Measurements from ENCODE around the gene POLD4. TPM values are rescaled to one million over a fixed set of nuclear protein-coding genes. Genes with fewer than 3 reads are reported as not detected.

POLD4 gene
- total and polyA plus RNA-seq, 9 donors, result 12.5 to 87.8 (median 47.2) TPM

- no peak for DNase-seq
- Histone ChIP-seq H3K27ac (no peak overlapping the region), H3K4me3 (no peak overlapping the region), H3K4me1 (ENCODE audit: insufficient read depth) (no peaks in the 10 kb centered on the region), H3K36me3 (no peaks in the 10 kb centered on the region), H3K9me3 (no peaks in the 10 kb centered on the region), H3K27me3 (no peaks in the 10 kb centered on the region)
- no peak for TF ChIP-seq POLR2A (IDR thresholded peaks at IDR 0.05)
- TF ChIP-seq EP300 (IDR thresholded peaks at IDR 0.05), result no peak
- TF ChIP-seq, protein P1, sequence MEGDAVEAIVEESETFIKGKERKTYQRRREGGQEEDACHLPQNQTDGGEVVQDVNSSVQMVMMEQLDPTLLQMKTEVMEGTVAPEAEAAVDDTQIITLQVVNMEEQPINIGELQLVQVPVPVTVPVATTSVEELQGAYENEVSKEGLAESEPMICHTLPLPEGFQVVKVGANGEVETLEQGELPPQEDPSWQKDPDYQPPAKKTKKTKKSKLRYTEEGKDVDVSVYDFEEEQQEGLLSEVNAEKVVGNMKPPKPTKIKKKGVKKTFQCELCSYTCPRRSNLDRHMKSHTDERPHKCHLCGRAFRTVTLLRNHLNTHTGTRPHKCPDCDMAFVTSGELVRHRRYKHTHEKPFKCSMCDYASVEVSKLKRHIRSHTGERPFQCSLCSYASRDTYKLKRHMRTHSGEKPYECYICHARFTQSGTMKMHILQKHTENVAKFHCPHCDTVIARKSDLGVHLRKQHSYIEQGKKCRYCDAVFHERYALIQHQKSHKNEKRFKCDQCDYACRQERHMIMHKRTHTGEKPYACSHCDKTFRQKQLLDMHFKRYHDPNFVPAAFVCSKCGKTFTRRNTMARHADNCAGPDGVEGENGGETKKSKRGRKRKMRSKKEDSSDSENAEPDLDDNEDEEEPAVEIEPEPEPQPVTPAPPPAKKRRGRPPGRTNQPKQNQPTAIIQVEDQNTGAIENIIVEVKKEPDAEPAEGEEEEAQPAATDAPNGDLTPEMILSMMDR (IDR thresholded peaks at IDR 0.05), result no peak
- intact Hi-C loops (cut with DNase I), result no loop called here
- whole genome bisulfite sequencing, 3 donors, result 84 to 88% (median 86%) methylated on average over 18 of the region's 18 CpGs
Measured at GRCh38 chr11:67311051-67311555, 42.2 kb downstream of the POLD4 start.

DNA sequence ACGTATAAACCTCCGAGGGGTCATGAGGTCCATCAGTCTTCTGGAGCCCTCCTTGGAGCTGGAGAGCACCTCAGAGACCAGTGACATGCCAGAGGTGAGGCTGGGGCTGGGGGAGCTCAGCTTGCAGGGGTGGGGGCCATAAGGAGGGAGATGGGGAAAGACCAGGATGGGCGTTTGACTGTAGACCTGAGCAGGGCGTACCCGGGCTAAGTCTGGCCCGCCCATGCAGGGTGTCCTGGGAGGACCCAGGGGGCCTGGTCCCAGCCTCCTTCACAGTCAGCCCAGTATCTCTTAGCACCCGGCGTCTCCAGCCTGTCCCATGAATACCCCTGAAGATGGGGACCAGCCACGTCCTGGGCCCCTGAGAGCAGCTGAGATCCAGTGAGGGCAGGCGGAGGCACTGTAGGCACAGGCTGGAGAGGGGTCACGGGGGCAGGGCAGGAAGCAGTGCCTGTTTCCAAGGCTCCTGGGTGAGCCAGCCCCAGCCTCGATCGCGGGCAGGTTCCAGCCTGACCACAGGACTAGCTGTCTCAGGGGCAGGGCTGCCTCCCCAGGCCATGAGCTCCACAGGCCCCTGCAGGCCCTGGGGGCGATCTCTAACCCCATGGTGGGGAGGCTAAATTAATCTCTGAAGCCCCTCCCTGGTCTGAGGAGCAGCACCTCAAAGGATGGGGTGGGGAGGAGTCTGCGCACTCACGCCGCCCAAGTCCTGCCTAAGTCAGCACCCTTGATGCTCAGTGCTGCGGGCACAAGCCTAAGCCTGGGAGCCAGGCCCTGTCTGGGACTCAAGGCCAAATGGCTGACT, 42.9 kb downstream of the POLD4 start:
- no peaks in the 10 kb centered on the region for H3K27me3 ChIP-seq
- intact Hi-C loops (cut with DNase I), result no loop called here
- H3K9me3 ChIP-seq, result no peaks in the 10 kb centered on the region
- TF ChIP-seq, protein P1 (IDR thresholded peaks at IDR 0.05), result no peak
- TF ChIP-seq EP300 (IDR thresholded peaks at IDR 0.05) (no peak), POLR2A (IDR thresholded peaks at IDR 0.05) (no peak)
- WGBS, 3 donors, result 88 to 90% (median 90%) methylated on average over 14 to 19 of the region's 19 CpGs
- no peak for DNase-seq
- H3K4me1 ChIP-seq (ENCODE audit: insufficient read depth), result no peaks in the 10 kb centered on the region
- no peak overlapping the region for H3K4me3 ChIP-seq
- no peak overlapping the region for H3K27ac ChIP-seq
- no peaks in the 10 kb centered on the region for H3K36me3 ChIP-seq

DNA sequence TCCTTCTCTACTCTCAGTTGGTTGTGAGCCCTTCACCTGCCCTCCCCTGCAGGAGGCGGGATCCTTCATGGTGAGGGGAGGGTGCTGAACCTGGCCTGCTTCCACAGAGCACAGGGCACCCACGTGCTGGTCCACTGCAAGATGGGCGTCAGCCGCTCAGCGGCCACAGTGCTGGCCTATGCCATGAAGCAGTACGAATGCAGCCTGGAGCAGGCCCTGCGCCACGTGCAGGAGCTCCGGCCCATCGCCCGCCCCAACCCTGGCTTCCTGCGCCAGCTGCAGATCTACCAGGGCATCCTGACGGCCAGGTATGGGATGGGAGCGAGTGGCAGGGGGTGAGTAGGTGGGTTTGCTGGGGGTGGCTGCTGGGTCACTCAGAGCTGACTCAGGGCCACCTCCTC, 43.7 kb downstream of the POLD4 start:
- no peak for DNase-seq
- H3K36me3 ChIP-seq, result no peaks in the 10 kb centered on the region
- H3K4me3 ChIP-seq, result no peak overlapping the region
- no peaks in the 10 kb centered on the region for H3K9me3 ChIP-seq
- H3K27ac ChIP-seq, result no peak overlapping the region
- intact Hi-C loops (cut with DNase I), result loop anchor here in 1 of 4 donors (5.0 kb wide), 1 partner anchor 37 kb away; no protein-coding TSS in a partner anchor
- H3K4me1 ChIP-seq (ENCODE audit: insufficient read depth), result peaks cover under 1% of the 10 kb centered on the region
- H3K27me3 ChIP-seq, result no peaks in the 10 kb centered on the region
- 87 to 90% (median 89%) methylated on average over 14 of the region's 14 CpGs for WGBS, 3 donors
- TF ChIP-seq POLR2A (IDR thresholded peaks at IDR 0.05) (no peak), EP300 (IDR thresholded peaks at IDR 0.05) (no peak)
- TF ChIP-seq, protein P1 (IDR thresholded peaks at IDR 0.05), result no peak

DNA sequence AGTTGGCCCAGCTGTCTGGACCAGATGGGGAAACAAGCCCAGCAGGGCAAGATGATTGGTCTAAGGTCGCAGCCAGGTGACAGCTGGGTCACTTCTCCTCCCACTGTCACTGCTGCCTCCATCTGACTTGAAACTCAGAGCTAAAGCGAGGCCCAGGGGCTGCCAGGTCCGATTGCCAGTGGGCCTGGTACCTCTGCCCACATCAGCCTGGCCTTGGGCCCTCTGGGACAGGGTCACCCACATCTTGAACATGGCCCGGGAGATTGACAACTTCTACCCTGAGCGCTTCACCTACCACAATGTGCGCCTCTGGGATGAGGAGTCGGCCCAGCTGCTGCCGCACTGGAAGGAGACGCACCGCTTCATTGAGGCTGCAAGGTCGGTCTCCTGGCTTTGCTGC, 44.2 kb downstream of the POLD4 start:
- WGBS, 3 donors, result 92 to 96% (median 92%) methylated on average over 11 of the region's 11 CpGs
- Histone ChIP-seq H3K36me3 (no peaks in the 10 kb centered on the region), H3K27me3 (no peaks in the 10 kb centered on the region), H3K27ac (no peak overlapping the region), H3K9me3 (no peaks in the 10 kb centered on the region), H3K4me3 (no peak overlapping the region), H3K4me1 (ENCODE audit: insufficient read depth) (peaks cover 5% of the 10 kb centered on the region)
- DNase-seq, result no peak
- intact Hi-C loops (cut with DNase I), result loop anchor here in 1 of 4 donors (5.0 kb wide), 1 partner anchor 37 kb away; no protein-coding TSS in a partner anchor
- TF ChIP-seq POLR2A (IDR thresholded peaks at IDR 0.05) (no peak), EP300 (IDR thresholded peaks at IDR 0.05) (no peak)
- TF ChIP-seq, protein P1 (IDR thresholded peaks at IDR 0.05), result no peak
